GM21529 (cell line): ENCODE results near the gene HTRA2.
A peak's percentile ranks its signal among the peaks of the same experiment; 100 is the strongest.
"Not testable (repeated sequence)": the region's sequence is repeated elsewhere in the genome, so short reads cannot be mapped to it uniquely, and the experiment has no call there.

Experiments
- ATAC-seq: cut with Tn5 transposase; IDR thresholded peaks from one replicate; pipeline ENCODE4 v1.9.1; 2021; ENCODE audit not compliant: unreplicated experiment

The HTRA2 gene

GRCh38 chr2:74558284-74559230 is 28.8 kb downstream of the HTRA2 start:
- ATAC-seq = no peak

GRCh38 chr2:74559912-74560311 is 30.2 kb downstream of the HTRA2 start:
- ATAC-seq = no peak

- ATAC-seq = no peak
These were observed 30.9 kb downstream of the HTRA2 start for GRCh38 chr2:74560591-74560990.

GRCh38 chr2:74561022-74561421 is 31.3 kb downstream of the HTRA2 start:
- not testable (repeated sequence) for ATAC-seq

DNA sequence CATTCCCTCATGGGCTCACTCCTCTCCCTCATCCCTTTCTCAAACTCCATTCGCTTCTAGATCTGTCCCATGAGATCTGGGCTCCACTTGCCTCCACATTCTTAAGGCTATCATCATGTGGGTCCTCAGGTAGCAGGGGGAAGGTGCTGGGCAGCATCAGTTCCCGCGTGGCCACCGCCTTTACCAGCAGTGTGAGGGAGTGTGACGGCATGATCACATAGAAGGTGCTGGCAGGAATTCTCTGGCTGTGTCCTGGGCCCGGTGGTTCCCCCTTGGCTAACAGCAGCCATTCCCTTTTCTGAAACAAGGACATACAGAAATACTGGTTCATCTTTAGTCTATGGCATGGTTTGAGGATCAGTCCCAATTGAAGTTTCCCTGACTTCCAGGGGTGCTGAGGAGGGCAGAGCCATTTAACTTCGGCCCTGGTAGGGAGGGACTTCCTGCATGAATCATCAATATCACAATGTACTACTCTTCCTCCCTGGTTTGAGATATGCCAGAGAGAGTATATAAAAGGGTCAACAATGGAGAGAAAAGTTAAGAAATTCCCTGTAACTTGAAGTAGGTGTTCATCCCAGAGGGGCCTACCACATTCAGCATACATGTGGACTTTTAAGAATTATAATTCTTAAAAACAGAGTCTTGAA is 32.5 kb downstream of the HTRA2 start:
- no peak for ATAC-seq

GRCh38 chr2:74564222-74564621 is 34.5 kb downstream of the HTRA2 start:
- ATAC-seq = no peak

- ATAC-seq = no peak
These were observed 36.5 kb downstream of the HTRA2 start for GRCh38 chr2:74566076-74566753.

DNA sequence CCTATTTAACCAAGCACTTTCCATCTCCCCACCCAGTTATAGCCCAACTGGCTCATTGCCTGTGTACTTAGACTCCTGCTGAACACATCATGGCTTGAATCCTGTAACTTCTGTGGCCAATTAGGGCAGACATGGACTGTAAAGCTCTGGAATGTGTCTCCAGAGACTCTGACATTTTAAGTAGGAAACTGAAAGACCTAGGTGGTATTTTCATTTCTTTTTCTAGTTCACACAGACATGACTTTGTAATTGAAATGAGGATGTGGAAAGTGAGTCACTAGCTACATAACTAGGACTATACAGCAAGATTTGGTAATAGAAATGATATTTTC is 37.0 kb downstream of the HTRA2 start:
- ATAC-seq = peak; percentile 35

- ATAC-seq = no peak
These were observed 38.1 kb downstream of the HTRA2 start for GRCh38 chr2:74567881-74568280.

DNA sequence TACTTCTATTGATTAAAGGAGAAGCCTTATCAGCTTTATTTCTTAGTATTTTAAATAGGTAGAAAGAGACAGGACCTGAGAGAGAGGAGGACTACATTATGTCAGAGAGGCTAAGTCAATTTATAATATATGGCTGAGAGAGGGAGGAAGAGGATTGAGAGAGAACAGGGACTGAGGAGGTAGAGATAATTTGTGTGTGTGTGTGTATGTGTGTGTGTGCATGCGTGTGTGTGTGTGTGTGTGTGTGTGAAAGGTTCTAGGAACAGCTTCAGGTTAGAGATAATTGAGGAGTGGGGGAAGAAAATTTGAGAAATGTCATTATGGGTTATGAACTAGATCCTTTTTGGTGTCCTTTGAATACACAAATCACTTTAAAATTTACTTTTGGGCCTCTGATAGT is 40.0 kb downstream of the HTRA2 start:
- no peak for ATAC-seq

DNA sequence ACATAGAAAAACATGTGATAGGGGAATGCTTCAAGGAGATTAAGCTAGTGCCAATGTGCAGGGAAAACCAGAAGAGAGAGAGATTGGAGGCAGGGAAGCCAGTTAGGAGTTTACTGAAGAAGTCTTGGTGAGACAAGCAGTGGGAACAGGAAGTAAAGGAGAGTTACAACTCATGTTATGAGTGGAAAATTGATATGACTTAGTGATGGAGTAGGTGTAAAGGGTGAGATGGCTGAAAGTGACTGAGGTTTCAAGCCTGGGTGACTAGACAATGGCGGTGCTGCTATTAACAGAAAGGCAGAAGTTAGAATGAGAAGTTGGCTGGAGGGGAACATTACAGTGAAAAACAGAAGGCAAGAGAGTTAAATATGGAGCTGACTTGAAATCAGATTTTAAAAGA is 41.3 kb downstream of the HTRA2 start:
- ATAC-seq = peak; percentile 59

- no peak for ATAC-seq
These were observed 42.6 kb downstream of the HTRA2 start for GRCh38 chr2:74572178-74572925.

DNA sequence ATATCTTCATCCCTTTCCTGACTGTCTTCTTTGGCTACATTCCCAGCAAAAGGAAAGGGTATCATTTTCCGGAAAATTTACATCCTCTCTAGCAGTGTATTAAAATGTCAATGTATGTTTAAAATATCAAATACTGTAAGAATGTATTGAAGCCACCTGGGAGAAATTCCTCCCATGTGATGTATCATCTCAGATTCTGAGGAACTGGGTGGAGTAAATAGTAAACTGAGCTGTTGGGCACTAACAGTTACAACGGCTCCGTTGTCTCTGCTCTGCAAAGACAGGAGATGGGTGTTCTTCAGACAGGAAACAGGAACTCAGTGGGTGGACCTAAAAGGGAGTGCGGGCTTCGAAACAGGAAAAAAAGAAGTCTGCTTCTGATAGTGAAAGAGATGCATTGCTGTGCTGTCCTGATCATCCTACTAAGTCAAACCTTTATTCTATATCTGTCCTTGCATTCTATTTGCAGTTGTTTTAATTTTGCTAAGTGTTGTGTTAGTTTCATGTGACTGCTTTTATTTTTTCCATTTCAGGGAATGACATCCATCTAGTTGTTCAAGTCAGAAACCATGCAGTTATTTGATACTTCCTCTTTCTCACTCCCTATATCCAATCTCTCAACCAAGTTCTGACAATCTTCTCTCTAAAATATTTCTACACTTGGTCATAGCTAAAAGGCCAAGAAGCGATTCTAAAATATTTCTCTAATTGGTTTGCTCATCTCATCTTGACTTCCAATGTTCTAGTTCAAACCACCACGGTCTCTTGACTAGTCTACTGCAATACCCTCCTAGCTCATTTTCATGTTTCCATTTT is 44.2 kb downstream of the HTRA2 start:
- peak; percentile 44 for ATAC-seq

- no peak for ATAC-seq
These were observed 45.6 kb downstream of the HTRA2 start for GRCh38 chr2:74575320-74575719.

DNA sequence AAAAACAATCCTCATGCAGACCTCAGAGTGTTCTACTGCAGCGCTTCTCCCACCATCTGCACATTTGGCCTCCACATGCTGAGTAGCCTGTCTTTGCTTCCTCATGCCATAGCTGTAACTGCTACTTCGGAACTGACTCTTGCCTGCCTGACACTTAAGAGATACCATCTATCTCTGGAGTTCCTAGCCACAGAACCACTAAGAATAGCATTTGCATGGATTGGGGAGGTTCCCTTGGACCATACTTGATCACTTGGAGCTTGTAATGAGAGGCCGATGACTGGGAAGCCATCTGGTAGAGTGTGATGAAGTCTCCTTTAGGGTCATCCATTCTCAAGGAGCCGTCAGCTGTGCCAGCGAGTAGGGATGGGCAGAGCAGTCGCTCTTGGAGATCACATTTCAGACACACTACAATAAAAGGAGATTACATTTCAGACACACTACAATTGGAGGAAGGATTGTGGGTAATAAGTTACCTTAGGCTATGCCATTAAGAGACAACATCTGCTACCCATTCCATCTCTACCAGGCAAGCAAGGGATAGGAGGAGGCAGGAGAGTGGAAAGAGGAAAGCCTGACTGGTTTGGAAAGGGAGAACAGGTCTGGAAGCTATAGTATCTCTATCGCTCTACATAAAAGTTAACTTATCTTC is 46.6 kb downstream of the HTRA2 start:
- ATAC-seq = no peak

- ATAC-seq = no peak
These were observed 47.1 kb downstream of the HTRA2 start for GRCh38 chr2:74576863-74577229.

DNA sequence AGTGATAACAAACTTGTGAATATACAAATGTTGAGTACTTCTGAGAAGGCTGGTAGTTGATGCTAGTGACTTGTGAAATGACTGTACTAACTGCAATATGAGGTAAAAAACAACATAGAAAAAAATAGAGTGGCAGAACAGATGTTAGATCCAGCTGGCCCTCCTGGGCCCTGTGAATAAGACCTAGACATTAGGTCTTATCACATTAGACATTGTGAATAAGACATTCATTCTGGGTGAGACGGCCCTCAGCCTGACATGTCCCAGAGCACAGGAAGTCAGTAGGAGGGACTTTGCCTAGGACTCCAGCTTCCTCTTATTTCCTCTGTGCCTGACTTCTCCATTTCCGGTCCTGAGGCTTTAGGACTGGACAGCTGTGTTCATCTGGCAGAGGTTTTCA is 47.7 kb downstream of the HTRA2 start:
- peak; percentile 33 for ATAC-seq

DNA sequence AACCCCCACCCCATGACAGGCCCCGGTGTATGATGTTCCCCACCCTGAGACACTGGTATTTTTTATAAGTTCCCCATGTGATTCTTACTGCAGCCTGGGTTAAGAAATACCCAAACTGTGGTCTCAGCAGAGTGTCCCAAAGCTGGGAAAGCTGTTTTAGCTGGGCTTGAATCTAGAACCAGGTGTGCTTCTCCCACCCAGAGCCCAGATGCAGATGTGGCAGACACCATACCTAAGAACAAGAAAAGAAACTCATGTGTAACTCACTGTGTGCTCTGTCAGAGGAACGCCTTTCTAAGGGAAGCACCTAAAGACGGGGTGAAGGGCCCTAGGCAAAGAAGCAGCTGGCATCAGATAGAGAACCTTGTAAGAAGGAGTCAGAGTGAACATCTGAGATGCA is 48.7 kb downstream of the HTRA2 start:
- peak; percentile 64 for ATAC-seq

DNA sequence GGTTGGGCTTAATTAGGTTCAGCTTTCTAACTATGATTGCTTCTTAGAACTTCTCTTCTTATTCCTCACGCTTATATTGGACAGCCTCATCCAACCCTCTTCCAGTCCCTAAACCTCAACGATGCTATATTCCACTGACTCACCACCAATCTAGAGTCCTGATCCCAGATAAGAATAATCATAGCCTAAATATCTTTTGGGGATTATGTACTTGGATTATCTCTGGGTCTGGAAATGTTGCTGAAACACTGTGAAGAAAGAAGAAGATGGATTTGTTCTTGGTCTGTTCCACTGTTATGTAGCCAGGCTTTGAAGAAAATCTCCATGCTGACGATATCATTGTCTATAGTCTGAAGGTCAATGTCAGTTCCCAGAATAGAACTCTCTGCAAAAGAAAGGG is 51.7 kb downstream of the HTRA2 start:
- ATAC-seq = no peak

- ATAC-seq = no peak
These were observed 52.5 kb downstream of the HTRA2 start for GRCh38 chr2:74582184-74582583.
